ENCODE data around the gene CHAF1A.

DNA sequence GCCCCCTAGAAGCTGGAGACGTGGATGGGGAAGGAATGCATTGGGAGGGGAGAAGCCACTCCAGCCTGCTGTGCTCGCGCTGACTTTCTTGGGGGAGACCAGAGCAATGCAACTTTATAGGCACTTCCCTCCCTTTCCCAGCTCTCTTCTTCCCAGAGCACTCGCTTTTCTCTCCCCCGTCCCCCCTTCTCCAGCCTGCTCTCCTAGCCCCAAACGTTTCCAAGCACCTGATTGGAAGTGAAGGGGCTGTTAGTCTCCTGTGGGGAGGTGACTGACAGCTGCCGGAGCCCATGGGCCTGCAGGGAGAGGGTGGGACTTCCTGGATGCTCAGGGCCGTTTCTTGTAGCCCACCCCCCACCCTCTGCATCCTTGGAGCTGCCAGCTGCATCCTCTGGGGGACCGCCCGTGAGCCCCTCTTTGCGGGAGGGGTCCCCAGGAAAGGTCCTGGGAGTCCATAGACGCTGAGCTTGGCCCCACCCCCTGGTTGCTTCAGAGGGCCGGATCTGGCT, 72.1 kb downstream of the CHAF1A start:
- TF ChIP-seq EP300 (conservative IDR thresholded peaks at IDR 0.05; ENCODE audit: poor library complexity, severe bottlenecking) = no peak
- TF ChIP-seq, protein P1, sequence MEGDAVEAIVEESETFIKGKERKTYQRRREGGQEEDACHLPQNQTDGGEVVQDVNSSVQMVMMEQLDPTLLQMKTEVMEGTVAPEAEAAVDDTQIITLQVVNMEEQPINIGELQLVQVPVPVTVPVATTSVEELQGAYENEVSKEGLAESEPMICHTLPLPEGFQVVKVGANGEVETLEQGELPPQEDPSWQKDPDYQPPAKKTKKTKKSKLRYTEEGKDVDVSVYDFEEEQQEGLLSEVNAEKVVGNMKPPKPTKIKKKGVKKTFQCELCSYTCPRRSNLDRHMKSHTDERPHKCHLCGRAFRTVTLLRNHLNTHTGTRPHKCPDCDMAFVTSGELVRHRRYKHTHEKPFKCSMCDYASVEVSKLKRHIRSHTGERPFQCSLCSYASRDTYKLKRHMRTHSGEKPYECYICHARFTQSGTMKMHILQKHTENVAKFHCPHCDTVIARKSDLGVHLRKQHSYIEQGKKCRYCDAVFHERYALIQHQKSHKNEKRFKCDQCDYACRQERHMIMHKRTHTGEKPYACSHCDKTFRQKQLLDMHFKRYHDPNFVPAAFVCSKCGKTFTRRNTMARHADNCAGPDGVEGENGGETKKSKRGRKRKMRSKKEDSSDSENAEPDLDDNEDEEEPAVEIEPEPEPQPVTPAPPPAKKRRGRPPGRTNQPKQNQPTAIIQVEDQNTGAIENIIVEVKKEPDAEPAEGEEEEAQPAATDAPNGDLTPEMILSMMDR (IDR thresholded peaks at IDR 0.05; ENCODE audit: poor library complexity, severe bottlenecking) = peak; percentile 27
